Endothelial cell (in vitro differentiated cells): ENCODE data around the gene RAPGEF2. TPM values are rescaled to one million over a fixed set of nuclear protein-coding genes. Genes with fewer than 3 reads are reported as not detected.

Experiments
- DNase-seq: peaks from one replicate; pipeline ENCODE4 v3.0.0; 2021; ENCODE audit warnings: low spot score
- H3K27ac Mint-ChIP-seq: one replicate; pipeline ENCODE4 v1.8.0; 2021; ENCODE audit warnings: mixed read lengths, inconsistent platforms; ENCODE audit not compliant: unreplicated experiment
- H3K27me3 Mint-ChIP-seq: one replicate; pipeline ENCODE4 v1.8.0; 2021; ENCODE audit warnings: mild to moderate bottlenecking, moderate library complexity, mixed read lengths, inconsistent platforms; ENCODE audit not compliant: unreplicated experiment
- H3K36me3 Mint-ChIP-seq: one replicate; pipeline ENCODE4 v1.8.0; 2021; ENCODE audit warnings: mild to moderate bottlenecking, low read depth, mixed read lengths, inconsistent platforms; ENCODE audit not compliant: unreplicated experiment
- H3K4me1 Mint-ChIP-seq: one replicate; pipeline ENCODE4 v1.8.0; 2021; ENCODE audit warnings: mild to moderate bottlenecking, mixed read lengths, inconsistent platforms; ENCODE audit not compliant: unreplicated experiment
- H3K4me3 Mint-ChIP-seq: one replicate; pipeline ENCODE4 v1.8.0; 2021; ENCODE audit warnings: mild to moderate bottlenecking, mixed read lengths, inconsistent platforms; ENCODE audit not compliant: unreplicated experiment
- H3K9me3 Mint-ChIP-seq: one replicate; pipeline ENCODE4 v1.8.0; 2021; ENCODE audit warnings: mixed read lengths, inconsistent platforms; ENCODE audit not compliant: unreplicated experiment
- CTCF ChIP-seq: fragments of 200-600 bp; sonication (generic); IDR thresholded peaks from one replicate; pipeline ENCODE4 v1.5.0; 2021; ENCODE audit warnings: antibody characterized with exemption; ENCODE audit not compliant: unreplicated experiment
- total RNA-seq: library from RNA; stranded (reverse); fragmentation: NEBNext Ultra II Directional; extraction: Animal tissue kit (Norgen Biotek cat#: 25700); gene quantifications from one replicate; pipeline ENCODE4 v1.2.1, GENCODE V29; 2021; ENCODE audit not compliant: unreplicated experiment

The RAPGEF2 gene
- total RNA-seq, 1 donor from 2014 or later = 108 TPM

- H3K27me3 Mint-ChIP-seq = peaks cover 2% of the 10 kb centered on the region
- no peak overlapping the region for H3K4me3 Mint-ChIP-seq
- no peak for DNase-seq
- peaks cover 3% of the 10 kb centered on the region for H3K36me3 Mint-ChIP-seq
- no peak for TF ChIP-seq CTCF
- peaks cover 17% of the 10 kb centered on the region for H3K4me1 Mint-ChIP-seq
- no peaks in the 10 kb centered on the region for H3K9me3 Mint-ChIP-seq
- no peak overlapping the region for H3K27ac Mint-ChIP-seq
These were observed 114.0 kb downstream of the RAPGEF2 start for GRCh38 chr4:159216834-159217233.

- Mint-ChIP-seq H3K4me1 (peaks cover 18% of the 10 kb centered on the region), H3K27ac (no peak overlapping the region), H3K27me3 (peaks cover 5% of the 10 kb centered on the region), H3K36me3 (peaks cover 3% of the 10 kb centered on the region), H3K4me3 (no peak overlapping the region), H3K9me3 (no peaks in the 10 kb centered on the region)
- DNase-seq = no peak
- TF ChIP-seq CTCF = no peak
These were observed 117.0 kb downstream of the RAPGEF2 start for GRCh38 chr4:159219862-159220261.

GRCh38 chr4:159220353-159220752 is 117.5 kb downstream of the RAPGEF2 start:
- peaks cover 5% of the 10 kb centered on the region for H3K27me3 Mint-ChIP-seq
- no peak overlapping the region for H3K27ac Mint-ChIP-seq
- DNase-seq = no peak
- no peak overlapping the region for H3K4me3 Mint-ChIP-seq
- no peak for TF ChIP-seq CTCF
- peaks cover 3% of the 10 kb centered on the region for H3K36me3 Mint-ChIP-seq
- H3K9me3 Mint-ChIP-seq = no peaks in the 10 kb centered on the region
- H3K4me1 Mint-ChIP-seq = peaks cover 20% of the 10 kb centered on the region

GRCh38 chr4:159221280-159221679 is 118.4 kb downstream of the RAPGEF2 start:
- H3K27ac Mint-ChIP-seq = no peak overlapping the region
- H3K4me1 Mint-ChIP-seq = peaks cover 16% of the 10 kb centered on the region
- peaks cover 3% of the 10 kb centered on the region for H3K27me3 Mint-ChIP-seq
- no peak overlapping the region for H3K4me3 Mint-ChIP-seq
- no peaks in the 10 kb centered on the region for H3K9me3 Mint-ChIP-seq
- no peak for TF ChIP-seq CTCF
- DNase-seq = no peak
- H3K36me3 Mint-ChIP-seq = peaks cover 3% of the 10 kb centered on the region

GRCh38 chr4:159222043-159222552 is 119.2 kb downstream of the RAPGEF2 start:
- Mint-ChIP-seq H3K27ac (no peak overlapping the region), H3K4me1 (peaks cover 11% of the 10 kb centered on the region), H3K4me3 (no peak overlapping the region), H3K27me3 (peaks cover 3% of the 10 kb centered on the region), H3K9me3 (no peaks in the 10 kb centered on the region), H3K36me3 (peaks cover 3% of the 10 kb centered on the region)
- TF ChIP-seq CTCF = no peak
- DNase-seq = no peak
